GM10266 (cell line): ENCODE measurements around the gene SYVN1.
A peak's percentile ranks its signal among the peaks of the same experiment; 100 is the strongest.

ENCODE experiments used
- DNase-seq: peaks from one replicate; pipeline ENCODE4 v3.0.0; 2012; ENCODE audit errors: extremely low spot score
- TF ChIP-seq, protein P1 (sequence below): IDR thresholded peaks from 2 replicates; pipeline ENCODE4 v1.5.1; 2012; ENCODE audit warnings: mild to moderate bottlenecking, low read depth; ENCODE audit not compliant: control insufficient read depth, insufficient read depth; ENCODE audit errors: missing control alignments

SYVN1 gene

DNA sequence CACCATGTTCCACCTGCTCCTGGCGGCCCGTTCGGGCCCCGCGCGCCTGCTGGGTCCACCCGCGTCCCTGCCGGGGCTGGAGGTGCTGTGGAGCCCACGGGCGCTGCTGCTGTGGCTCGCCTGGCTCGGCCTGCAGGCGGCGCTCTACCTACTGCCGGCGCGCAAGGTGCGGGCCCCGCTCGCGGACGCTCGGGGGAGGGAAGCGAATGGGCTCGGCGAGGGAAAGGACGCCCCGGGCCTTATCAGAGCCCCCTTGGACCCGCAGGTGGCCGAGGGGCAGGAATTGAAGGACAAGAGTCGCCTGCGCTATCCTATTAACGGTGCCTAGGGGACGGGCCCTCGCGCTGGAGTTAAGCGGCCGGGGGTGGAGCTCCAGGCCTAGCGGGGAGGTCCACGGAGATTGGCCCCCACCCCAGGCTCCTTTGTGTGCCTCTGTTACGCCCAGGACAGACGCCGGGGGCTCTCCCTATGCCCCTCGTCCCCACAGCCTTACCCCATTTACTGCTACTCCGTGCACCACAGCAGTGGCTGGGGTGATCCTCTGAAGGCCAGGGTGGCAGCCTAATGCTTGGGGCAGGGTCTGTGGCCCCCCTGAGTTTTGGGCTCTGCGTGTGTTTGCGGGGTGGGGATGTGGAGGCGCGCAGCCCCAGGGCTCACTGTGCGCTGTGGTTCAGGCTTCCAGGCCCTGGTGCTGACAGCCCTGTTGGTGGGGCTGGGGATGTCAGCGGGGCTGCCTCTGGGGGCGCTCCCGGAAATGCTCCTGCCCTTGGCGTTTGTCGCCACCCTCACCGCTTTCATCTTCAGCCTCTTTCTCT lies 21.6 kb downstream of the SYVN1 start:
- peak; percentile 83 for DNase-seq
- TF ChIP-seq, protein P1, sequence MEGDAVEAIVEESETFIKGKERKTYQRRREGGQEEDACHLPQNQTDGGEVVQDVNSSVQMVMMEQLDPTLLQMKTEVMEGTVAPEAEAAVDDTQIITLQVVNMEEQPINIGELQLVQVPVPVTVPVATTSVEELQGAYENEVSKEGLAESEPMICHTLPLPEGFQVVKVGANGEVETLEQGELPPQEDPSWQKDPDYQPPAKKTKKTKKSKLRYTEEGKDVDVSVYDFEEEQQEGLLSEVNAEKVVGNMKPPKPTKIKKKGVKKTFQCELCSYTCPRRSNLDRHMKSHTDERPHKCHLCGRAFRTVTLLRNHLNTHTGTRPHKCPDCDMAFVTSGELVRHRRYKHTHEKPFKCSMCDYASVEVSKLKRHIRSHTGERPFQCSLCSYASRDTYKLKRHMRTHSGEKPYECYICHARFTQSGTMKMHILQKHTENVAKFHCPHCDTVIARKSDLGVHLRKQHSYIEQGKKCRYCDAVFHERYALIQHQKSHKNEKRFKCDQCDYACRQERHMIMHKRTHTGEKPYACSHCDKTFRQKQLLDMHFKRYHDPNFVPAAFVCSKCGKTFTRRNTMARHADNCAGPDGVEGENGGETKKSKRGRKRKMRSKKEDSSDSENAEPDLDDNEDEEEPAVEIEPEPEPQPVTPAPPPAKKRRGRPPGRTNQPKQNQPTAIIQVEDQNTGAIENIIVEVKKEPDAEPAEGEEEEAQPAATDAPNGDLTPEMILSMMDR, result peak; percentile 98

DNA sequence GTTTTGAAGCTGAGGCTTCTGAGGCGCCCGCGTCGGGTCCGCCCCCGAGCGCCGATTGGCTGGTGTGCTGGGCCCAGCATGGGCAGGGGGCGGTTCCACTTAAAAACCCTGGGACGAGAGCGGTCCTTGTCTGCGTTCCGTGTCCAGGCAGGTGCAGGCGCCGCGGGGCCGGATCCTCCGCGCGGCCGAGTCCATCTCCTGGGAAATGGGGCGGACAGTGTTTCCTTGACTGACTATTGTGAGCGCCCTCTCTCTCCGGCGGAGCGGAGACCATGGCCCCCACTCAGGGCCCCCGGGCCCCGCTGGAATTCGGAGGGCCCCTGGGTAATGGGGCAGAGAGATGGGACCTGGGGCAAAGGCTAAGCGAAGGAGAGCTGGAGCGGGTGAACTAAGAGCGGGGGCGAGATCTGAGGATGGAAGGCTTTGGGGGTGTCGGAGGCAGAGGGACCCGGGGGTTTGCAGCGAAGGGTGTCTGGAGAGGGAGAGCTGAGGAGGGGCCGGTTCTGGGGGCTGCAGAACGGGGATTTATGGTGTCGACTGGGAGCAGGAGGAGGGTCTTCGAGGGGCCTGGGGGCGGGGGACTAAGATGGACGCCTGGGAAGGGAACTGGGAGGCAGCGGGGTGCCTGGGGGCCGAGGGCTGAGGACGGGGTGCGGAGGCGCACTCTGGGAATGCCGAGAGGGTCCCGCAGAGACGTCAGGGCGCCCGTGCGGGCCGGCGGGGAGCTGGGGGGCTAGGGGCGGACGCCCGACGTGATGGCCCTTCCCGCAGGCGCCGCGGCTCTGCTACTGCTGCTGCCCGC lies 22.4 kb downstream of the SYVN1 start, which contains the start of gene TM7SF2:
TM7SF2 (plus strand) TSS at position 129 of the 802 bp plus-strand sequence; CDS start at position 273, 144 bp downstream.
- TF ChIP-seq, protein P1, result no peak

DNA sequence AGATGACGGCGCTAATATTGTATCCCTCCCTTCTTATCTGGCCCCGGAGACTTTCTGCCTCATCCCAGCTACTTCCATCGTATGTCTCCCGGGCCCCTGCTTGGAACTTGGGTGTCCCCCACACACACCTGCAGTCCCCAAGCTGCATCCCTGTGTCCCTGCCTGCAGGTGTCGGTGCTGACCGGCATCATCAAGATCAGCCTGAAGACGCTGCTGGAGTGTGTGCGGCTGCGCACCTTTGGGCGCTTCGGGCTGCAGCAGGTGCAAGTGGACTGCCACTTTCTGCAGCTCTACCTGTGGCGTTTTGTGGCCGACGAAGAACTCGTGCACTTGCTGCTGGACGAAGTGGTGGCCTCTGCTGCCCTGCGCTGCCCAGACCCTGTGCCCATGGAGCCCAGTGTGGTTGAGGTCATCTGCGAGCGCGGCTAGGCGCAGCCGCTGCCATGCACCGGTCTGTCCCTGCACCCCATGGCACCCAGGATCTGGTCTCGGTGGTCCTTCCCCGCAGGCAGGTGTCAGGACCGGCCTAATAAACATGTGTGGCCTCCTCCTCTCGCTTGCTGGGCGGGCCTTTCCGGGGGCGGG lies 23.1 kb downstream of the SYVN1 start:
- TF ChIP-seq, protein P1, result no peak
- no peak for DNase-seq

More for the DNA sequence above, 22.4 kb downstream of the SYVN1 start, which contains the start of gene TM7SF2:
- peak; percentile 99 for DNase-seq

DNA sequence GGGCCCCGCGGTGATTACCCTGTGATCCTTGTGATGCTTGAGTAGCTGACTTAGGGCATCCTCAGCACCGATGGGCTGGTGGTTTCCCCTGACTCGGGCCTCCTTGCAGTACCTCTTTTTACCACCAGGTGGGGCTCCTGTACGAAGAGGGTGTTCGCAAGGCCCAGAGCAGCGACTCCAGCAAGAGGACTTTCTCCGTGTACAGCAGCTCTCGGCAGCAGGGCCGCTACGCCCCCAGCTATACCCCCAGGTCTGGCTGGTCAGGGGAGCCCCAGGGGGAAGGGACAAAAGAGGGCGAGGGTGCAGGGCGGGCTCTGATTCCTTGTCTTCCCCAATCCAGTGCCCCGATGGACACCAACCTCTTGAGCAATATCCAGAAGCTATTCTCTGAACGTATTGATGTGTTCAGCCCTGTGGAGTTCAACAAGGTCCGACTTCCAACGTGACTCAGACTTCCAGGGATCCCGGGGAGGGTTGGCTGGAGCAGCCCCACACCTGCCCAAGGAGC lies 23.9 kb downstream of the SYVN1 start:
- DNase-seq, result peak; percentile 95
- TF ChIP-seq, protein P1, result peak; percentile 96

DNA sequence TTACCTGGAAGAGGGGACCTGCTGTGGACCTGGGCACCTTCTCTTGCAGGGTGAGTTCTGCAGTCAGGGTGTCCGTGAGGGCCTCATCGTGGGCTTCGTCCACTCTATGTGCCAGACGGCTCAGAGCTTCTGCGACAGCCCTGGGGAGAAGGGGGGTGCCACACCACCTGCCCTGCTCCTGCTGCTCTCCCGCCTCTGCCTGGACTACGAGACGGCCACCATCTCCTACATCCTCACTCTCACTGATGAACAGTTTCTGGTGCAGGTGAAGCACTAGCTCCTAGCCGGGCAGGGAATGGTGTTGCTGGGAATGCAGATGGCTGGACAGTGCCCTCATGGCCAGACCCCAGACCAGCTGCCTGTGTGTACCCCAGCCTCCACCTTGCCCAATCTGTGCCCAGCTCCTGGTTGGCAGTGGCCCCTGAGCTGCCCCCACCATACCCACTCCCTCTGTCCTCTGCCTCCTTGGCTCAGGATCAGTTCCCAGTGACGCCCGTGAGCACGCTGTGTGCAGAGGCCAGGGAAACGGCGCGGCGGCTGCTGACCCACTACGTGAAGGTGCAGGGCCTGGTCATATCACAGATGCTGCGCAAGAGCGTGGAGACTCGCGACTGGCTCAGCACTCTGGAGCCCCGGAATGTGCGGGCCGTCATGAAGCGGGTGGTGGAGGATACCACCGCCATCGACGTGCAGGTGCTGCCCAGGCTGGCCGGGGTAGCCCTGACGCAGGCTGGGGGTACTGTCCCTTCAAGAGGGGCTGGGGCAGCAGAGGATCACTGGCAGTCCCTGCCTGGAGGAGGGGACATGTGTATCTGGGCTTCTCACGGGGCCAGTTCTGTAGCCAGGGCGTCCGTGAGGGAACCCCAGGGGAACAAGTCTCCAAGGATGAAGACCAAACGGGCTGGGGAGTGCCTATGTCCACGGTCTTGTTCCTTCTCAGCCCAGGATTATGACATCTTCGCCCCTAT lies 24.8 kb downstream of the SYVN1 start:
- TF ChIP-seq, protein P1, result no peak
- no peak for DNase-seq

DNA sequence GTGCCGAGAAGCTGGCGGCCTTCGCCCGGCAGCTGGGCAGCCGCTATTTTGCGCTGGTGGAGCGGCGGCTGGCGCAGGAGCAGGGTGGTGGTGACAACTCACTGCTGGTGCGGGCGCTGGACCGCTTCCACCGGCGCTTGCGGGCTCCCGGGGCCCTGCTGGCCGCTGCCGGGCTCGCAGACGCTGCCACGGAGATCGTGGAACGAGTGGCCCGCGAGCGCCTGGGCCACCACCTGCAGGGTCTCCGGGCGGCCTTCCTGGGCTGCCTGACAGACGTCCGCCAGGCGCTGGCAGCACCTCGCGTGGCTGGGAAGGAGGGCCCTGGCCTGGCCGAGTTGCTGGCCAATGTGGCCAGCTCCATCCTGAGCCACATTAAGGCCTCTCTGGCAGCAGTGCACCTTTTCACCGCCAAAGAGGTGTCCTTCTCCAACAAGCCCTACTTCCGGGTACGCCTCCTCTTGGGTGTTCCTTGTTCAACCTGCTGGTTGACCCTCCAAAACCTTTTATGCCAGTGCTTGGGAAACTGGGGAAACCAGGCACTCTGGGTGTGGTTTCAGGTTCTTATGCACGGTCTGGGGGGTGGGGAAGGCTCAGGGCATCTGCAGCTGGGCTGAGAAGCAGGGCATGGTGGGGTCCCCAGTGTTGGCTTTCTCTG lies 25.7 kb downstream of the SYVN1 start:
- no peak for DNase-seq

More for the DNA sequence above, 25.7 kb downstream of the SYVN1 start:
- TF ChIP-seq, protein P1, result no peak
